ENCODE data around the gene MED23.

DNA sequence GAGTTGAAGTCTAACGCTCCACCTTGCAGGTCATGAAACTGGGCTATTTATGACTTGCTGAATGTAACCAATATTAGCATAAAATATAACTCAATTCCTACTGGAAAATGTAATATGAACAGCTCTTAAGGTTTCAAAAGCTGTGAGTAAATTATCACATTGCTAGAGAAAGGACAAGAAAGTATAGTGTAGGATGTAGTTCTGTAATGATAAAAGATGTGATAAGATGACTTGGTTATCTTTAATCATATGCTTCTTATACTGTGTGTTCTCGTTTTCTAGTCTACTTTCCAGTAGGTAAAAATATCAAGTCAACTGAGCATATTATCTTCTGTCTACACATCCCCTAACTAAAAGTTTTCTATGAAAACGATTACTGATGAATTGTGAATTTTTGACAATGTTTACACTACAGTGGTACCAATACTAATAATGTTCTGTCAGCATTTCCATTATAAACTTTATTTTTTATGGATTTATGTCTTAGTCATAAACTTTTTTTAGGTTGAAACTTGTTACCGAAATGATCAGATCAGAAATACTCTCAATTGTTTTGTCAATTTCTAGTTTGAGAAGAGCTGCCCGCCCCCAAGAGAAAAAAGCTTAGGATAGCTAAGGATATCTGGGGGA, 14.6 kb downstream of the MED23 start:
- TF ChIP-seq, protein P1, sequence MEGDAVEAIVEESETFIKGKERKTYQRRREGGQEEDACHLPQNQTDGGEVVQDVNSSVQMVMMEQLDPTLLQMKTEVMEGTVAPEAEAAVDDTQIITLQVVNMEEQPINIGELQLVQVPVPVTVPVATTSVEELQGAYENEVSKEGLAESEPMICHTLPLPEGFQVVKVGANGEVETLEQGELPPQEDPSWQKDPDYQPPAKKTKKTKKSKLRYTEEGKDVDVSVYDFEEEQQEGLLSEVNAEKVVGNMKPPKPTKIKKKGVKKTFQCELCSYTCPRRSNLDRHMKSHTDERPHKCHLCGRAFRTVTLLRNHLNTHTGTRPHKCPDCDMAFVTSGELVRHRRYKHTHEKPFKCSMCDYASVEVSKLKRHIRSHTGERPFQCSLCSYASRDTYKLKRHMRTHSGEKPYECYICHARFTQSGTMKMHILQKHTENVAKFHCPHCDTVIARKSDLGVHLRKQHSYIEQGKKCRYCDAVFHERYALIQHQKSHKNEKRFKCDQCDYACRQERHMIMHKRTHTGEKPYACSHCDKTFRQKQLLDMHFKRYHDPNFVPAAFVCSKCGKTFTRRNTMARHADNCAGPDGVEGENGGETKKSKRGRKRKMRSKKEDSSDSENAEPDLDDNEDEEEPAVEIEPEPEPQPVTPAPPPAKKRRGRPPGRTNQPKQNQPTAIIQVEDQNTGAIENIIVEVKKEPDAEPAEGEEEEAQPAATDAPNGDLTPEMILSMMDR (conservative IDR thresholded peaks at IDR 0.05; ENCODE audit: low read length): no peak
- TF ChIP-seq EZH2phosphoT487 (IDR thresholded peaks at IDR 0.05; ENCODE audit: borderline replicate concordance, low read depth, low read length): no peak
